PFSK-1 (cell line): ENCODE measurements around the gene C1orf146.

Experiments
- SIN3A ChIP-seq: IDR thresholded peaks from 2 replicates; pipeline ENCODE4 v1.6.1; 2012; ENCODE audit warnings: mild to moderate bottlenecking, low read length, moderate library complexity, borderline replicate concordance; ENCODE audit not compliant: insufficient read depth
- TAF1 ChIP-seq: IDR thresholded peaks from 2 replicates; pipeline ENCODE4 v1.6.1; 2012; ENCODE audit warnings: low read length, control low read depth, borderline replicate concordance; ENCODE audit not compliant: insufficient read depth

- TF ChIP-seq SIN3A (no peak), TAF1 (no peak)
Measured at GRCh38 chr1:92201973-92202372, 15.7 kb upstream of the C1orf146 start.
